ENCODE measurements around the gene ZNF540. TPM values are rescaled to one million over a fixed set of nuclear protein-coding genes. Genes with fewer than 3 reads are reported as not detected.

ZNF540 gene
- 0.06 to 0.17 TPM (median 0.16 TPM) in 4 of 5 replicates, not detected in the other for total RNA-seq (2022; extraction: Qiagen RNA extraction)

DNA sequence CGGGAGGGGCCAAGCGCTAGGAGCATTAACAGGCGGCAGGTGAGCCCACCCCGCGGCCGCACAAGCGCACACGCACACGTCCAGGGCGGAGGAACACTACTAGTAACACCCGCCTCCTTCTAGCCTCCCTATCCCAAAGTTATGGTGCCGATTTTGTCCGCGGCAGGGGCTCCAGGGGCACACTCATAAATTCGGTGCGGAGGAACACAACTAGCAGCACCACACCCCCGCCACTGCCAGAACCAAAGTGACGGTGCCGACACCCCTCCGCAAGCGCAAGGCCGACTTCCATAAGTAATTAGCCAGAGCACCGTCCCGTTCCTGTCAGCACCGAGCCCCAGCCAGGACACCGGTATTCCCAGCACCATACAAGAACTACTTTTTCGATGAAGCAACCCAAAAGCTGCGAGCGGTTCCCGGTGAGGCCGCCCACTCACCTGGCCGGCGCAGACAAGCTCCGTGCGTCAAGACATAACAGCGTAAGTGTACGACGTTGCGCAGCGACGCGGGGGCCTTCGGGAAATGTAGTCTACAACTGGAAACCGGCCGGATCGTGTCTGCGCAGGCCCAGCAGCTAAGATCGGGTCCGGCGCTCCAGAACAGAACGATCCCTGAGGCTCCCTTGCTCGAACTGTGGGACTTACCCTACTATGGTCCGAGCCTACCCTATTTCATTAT, at the start of gene ZNF540, which contains the start of gene ZNF571:
Gene ZNF540, plus strand, starts transcription at position 573 of the 678 bp plus-strand sequence. CDS start 3,572 bp downstream, outside the sequence.
Gene ZNF571, minus strand, starts transcription at position 489 of the 678 bp plus-strand sequence. CDS start 8,116 bp downstream, outside the sequence.

DNA sequence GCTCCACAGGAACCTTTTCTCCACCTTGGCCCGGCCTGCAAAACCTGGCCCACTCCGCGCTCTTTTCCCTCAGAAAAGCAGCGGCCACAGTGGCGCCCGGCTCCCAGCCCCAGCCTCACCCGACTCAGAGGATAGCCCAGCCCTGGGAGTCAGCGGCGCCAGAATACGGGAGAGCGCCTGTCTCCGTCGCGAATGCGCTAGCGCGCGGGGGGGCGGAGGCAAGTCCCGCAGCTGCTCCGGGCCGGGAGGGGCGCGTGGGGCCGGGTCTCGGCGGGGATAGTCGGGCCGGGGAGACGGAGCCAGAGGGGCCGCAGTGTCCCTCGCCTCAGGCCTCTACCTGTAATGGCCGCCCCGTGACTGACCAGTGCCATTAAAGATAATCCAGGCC, 60.6 kb downstream of the ZNF540 start, which contains the start of gene ZFP30:
Gene ZFP30, minus strand, starts transcription at position 165 of the 388 bp plus-strand sequence. CDS start 7,643 bp downstream, outside the sequence.

Other genes starting within 250 kb of the ZNF540 start
- 2.6 to 4.8 TPM (median 3.1 TPM) in 5 replicates for gene ZNF527, start 223.8 kb upstream of the ZNF540 start, total RNA-seq (2022; extraction: Qiagen RNA extraction)
- 4.6 to 5.8 TPM (median 5.1 TPM) in 5 replicates for gene ZNF569, start 127.4 kb upstream of the ZNF540 start, total RNA-seq (2022; extraction: Qiagen RNA extraction)
- 2.2 to 4.7 TPM (median 3.1 TPM) in 5 replicates for gene ZNF570, start 125.5 kb upstream of the ZNF540 start, total RNA-seq (2022; extraction: Qiagen RNA extraction)
- 0.05 TPM in 2 of 5 replicates, not detected in the others for gene ZNF793, start 87.9 kb upstream of the ZNF540 start, total RNA-seq (2022; extraction: Qiagen RNA extraction)
- gene ZNF571, start 84 bp upstream of the ZNF540 start, total RNA-seq (2022; extraction: Qiagen RNA extraction), result 0.75 to 2.5 TPM (median 1.3 TPM) in 5 replicates
- gene ZFP30, start 60.6 kb downstream of the ZNF540 start, total RNA-seq (2022; extraction: Qiagen RNA extraction), result 6.2 to 8.4 TPM (median 7.1 TPM) in 5 replicates
- gene ZNF607, start 124.9 kb downstream of the ZNF540 start, total RNA-seq (2022; extraction: Qiagen RNA extraction), result 4.2 to 5.6 TPM (median 5.4 TPM) in 5 replicates
- 1.2 to 2.8 TPM (median 2.3 TPM) in 5 replicates for gene ZNF573, start 184.7 kb downstream of the ZNF540 start, total RNA-seq (2022; extraction: Qiagen RNA extraction)